Activated effector memory CD4-positive, alpha-beta T cell treated with anti-CD3 and anti-CD28 coated beads, Interleukin-2, amount 50 U/mL, for 16 hours (primary cell): ENCODE measurements around the gene GET3.

Experiments used
- DNase-seq: peaks from one replicate; pipeline ENCODE4 v3.0.0-alpha.2; 2020

GET3 gene

GRCh38 chr19:12782424-12783290 is 45.4 kb downstream of the GET3 start:
- peak; percentile 97 for DNase-seq

GRCh38 chr19:12783291-12783848 is 46.1 kb downstream of the GET3 start:
- peak; percentile 80 for DNase-seq

- peak; percentile 73 for DNase-seq
Observed at GRCh38 chr19:12783849-12784393, 46.6 kb downstream of the GET3 start.

- DNase-seq: no peak
Observed at GRCh38 chr19:12784394-12784870, 47.1 kb downstream of the GET3 start.

GRCh38 chr19:12784871-12785430 is 47.7 kb downstream of the GET3 start:
- no peak for DNase-seq

- DNase-seq: no peak
Observed at GRCh38 chr19:12785431-12786031, 48.2 kb downstream of the GET3 start.

GRCh38 chr19:12786141-12786870 is 49.0 kb downstream of the GET3 start:
- no peak for DNase-seq

GRCh38 chr19:12786952-12787351 is 49.7 kb downstream of the GET3 start:
- DNase-seq: no peak

GRCh38 chr19:12787458-12787857 is 50.2 kb downstream of the GET3 start:
- DNase-seq: no peak

- DNase-seq: no peak
Observed at GRCh38 chr19:12788042-12788681, 50.9 kb downstream of the GET3 start.

- DNase-seq: peak; percentile 85
Observed at GRCh38 chr19:12788682-12789097, 51.4 kb downstream of the GET3 start.

GRCh38 chr19:12789098-12789903 is 52.0 kb downstream of the GET3 start:
- no peak for DNase-seq

- peak; percentile 97 for DNase-seq
Observed at GRCh38 chr19:12789904-12790619, 52.8 kb downstream of the GET3 start.

GRCh38 chr19:12790628-12791344 is 53.5 kb downstream of the GET3 start:
- no peak for DNase-seq

- peak; percentile 99 for DNase-seq
Observed at GRCh38 chr19:12791345-12792050, 54.2 kb downstream of the GET3 start, which contains the start of gene JUNB. Gene JUNB, plus strand, starts transcription at chr19:12791486. Its CDS starts 286 bp downstream, at chr19:12791772.

- peak; percentile 91 for DNase-seq
Observed at GRCh38 chr19:12792051-12792852, 55.0 kb downstream of the GET3 start.

- peak; percentile 76 for DNase-seq
Observed at GRCh38 chr19:12792853-12793289, 55.6 kb downstream of the GET3 start.
